B cell (primary cell): Measurements from ENCODE around the gene ADAMTS14. TPM values are rescaled to one million over a fixed set of nuclear protein-coding genes. Genes with fewer than 3 reads are reported as not detected.

Source experiments
- ATAC-seq: fragments of 200-7000 bp; cut with Tn5 transposase; one replicate; pipeline ENCODE4 v1.10.0; 2021; ENCODE audit warnings: low read depth, mild to moderate bottlenecking, moderate number of reproducible peaks, moderate library complexity
- CTCF ChIA-PET: fragments of 350-600 bp; sonication (Branson Sonifier 250); formaldehyde crosslinking; loops from one replicate; lab custom pipeline; 2021; ENCODE audit warnings: antibody characterized with exemption, inconsistent platforms; lab: Charles Lee
- POLR2A ChIA-PET: fragments of 350-600 bp; sonication (Branson Sonifier 250); formaldehyde crosslinking; loops from one replicate; lab custom pipeline; 2021; ENCODE audit warnings: antibody characterized with exemption; lab: Charles Lee
- DNase-seq: peaks from one replicate; pipeline ENCODE4 v3.0.0; 2013
- H2AFZ ChIP-seq: 2 replicates; pipeline ENCODE4 v1.6.1; 2012; ENCODE audit warnings: mild to moderate bottlenecking, low read depth, low read length; ENCODE audit not compliant: insufficient read depth, poor library complexity, severe bottlenecking
- H3K27ac ChIP-seq, 2 donors: 1 replicate in 1 of 2; 2 replicates in 1 of 2; pipeline ENCODE4 v1.5.1; 2012 to 2013; ENCODE audit warnings: low read length in 2 of 2, mild to moderate bottlenecking in 2 of 2, moderate library complexity in 1 of 2
- H3K27me3 ChIP-seq, 4 experiments: fragments of 200-600 bp in 1 of 4; sonication (generic) in 1 of 4; replicated peaks in 1 of 4; 1 replicate in 2 of 4; 2 replicates in 2 of 4; pipeline versions ENCODE4 v1.6.1 to v1.7.0; 2013 to 2016; ENCODE audit warnings: low read length in 3 of 4, mild to moderate bottlenecking in 2 of 4, mixed read lengths in 1 of 4, moderate library complexity in 1 of 4; ENCODE audit not compliant: insufficient read depth in 4 of 4, control insufficient read depth in 3 of 4; ENCODE audit errors: control extremely low read depth in 1 of 4
- H3K36me3 ChIP-seq, 2 experiments: replicated peaks in 1 of 2; 1 replicate in 1 of 2; 2 replicates in 1 of 2; pipeline versions ENCODE4 v1.6.1 to v1.7.1; 2013; ENCODE audit warnings: low read length in 1 of 2; ENCODE audit not compliant: insufficient read depth in 2 of 2, control insufficient read depth in 1 of 2; ENCODE audit errors: control extremely low read depth in 1 of 2, extremely low read depth in 1 of 2
- H3K4me1 ChIP-seq, 2 donors: fragments of 200-600 bp in 1 of 2; sonication (generic) in 1 of 2; 1 replicate in 1 of 2; 2 replicates in 1 of 2; pipeline versions ENCODE4 v1.5.1 to v1.6.1; 2013 to 2017; ENCODE audit warnings: low read length in 2 of 2; ENCODE audit not compliant: control insufficient read depth in 2 of 2, insufficient read depth in 2 of 2
- H3K4me2 ChIP-seq: replicated peaks from 2 replicates; pipeline ENCODE3; 2012; ENCODE audit warnings: mild to moderate bottlenecking, low read depth, low read length; ENCODE audit not compliant: poor library complexity, severe bottlenecking
- H3K4me3 ChIP-seq, 5 experiments: fragments of 200-600 bp in 1 of 5; sonication (generic) in 1 of 5; 1 replicate in 3 of 5; 2 replicates in 2 of 5; pipeline versions ENCODE4 v1.5.1 to v1.7.0; 2011 to 2016; ENCODE audit warnings: low read length in 4 of 5, mild to moderate bottlenecking in 4 of 5, low read depth in 2 of 5, control low read depth in 1 of 5, moderate library complexity in 1 of 5; ENCODE audit not compliant: insufficient read depth in 1 of 5; ENCODE audit errors: control extremely low read depth in 1 of 5, extremely low read depth in 1 of 5
- H3K79me2 ChIP-seq: fragments of 200-600 bp; sonication (generic); one replicate; pipeline ENCODE4 v1.6.0; 2016; ENCODE audit warnings: low read length; ENCODE audit not compliant: control insufficient read depth, insufficient read depth
- H3K9ac ChIP-seq: fragments of 200-600 bp; sonication (generic); 2 replicates; pipeline ENCODE4 v1.6.1; 2017; ENCODE audit warnings: mild to moderate bottlenecking, low read length, moderate library complexity
- H3K9me3 ChIP-seq, 3 donors: one replicate each; pipeline versions ENCODE4 v1.6.1 to v1.7.1; 2013; ENCODE audit warnings: low read length in 2 of 3; ENCODE audit not compliant: control insufficient read depth in 2 of 3, insufficient read depth in 1 of 3; ENCODE audit errors: control extremely low read depth in 1 of 3
- H4K20me1 ChIP-seq: 2 replicates; pipeline ENCODE4 v1.6.0; 2012; ENCODE audit warnings: mild to moderate bottlenecking, low read length; ENCODE audit not compliant: insufficient read depth, control insufficient read depth, poor library complexity, severe bottlenecking
- H3K27ac Mint-ChIP-seq: one replicate; pipeline ENCODE4 v1.8.0; 2021; ENCODE audit warnings: mixed read lengths
- H3K27me3 Mint-ChIP-seq: one replicate; pipeline ENCODE4 v1.8.0; 2021; ENCODE audit warnings: mixed read lengths
- H3K4me1 Mint-ChIP-seq: one replicate; pipeline ENCODE4 v1.8.0; 2021; ENCODE audit warnings: mixed read lengths
- H3K4me3 Mint-ChIP-seq: one replicate; pipeline ENCODE4 v1.8.0; 2021; ENCODE audit warnings: mixed read lengths
- H3K9me3 Mint-ChIP-seq: one replicate; pipeline ENCODE4 v1.8.0; 2022; ENCODE audit warnings: mixed read lengths; ENCODE audit not compliant: insufficient read depth
- EZH2 ChIP-seq: IDR thresholded peaks from 2 replicates; pipeline ENCODE4 v1.6.1; 2012; ENCODE audit warnings: borderline replicate concordance, low read depth, mild to moderate bottlenecking, moderate library complexity, low read length; ENCODE audit not compliant: insufficient read depth, poor library complexity, severe bottlenecking
- WGBS: methylation state at CpG from one replicate; pipeline ENCODE4 v1.1.5; 2013; ENCODE audit warnings: missing lambda C conversion rate; ENCODE audit not compliant: insufficient coverage; 5-methylcytosine and 5-hydroxymethylcytosine counted together
- intact Hi-C: fragments of 100-400 bp; cut with micrococcal nuclease; formaldehyde crosslinking; loops from one replicate; pipeline ENCODE4 v1.10.0; 2022
- polyA plus RNA-seq: library from polyadenylated mRNA; depleted of rRNA; stranded (reverse); fragments of >200 nt; gene quantifications from 2 replicates; pipeline ENCODE4 v1.2.3, GENCODE V29; 2012
- total RNA-seq, 2 donors: library from RNA; stranded (reverse); fragments of 120-200 nt in 1 of 2; gene quantifications; 1 replicate in 1 of 2; 2 replicates in 1 of 2; pipeline versions ENCODE4 v1.2.3 to v1.2.4, GENCODE V29; 2013 to 2022
- TF ChIP-seq, protein P1 (sequence below): fragments of 200-600 bp; IDR thresholded peaks from one replicate; pipeline ENCODE4 v1.8.0; 2022; ENCODE audit warnings: antibody characterized with exemption, mild to moderate bottlenecking

ADAMTS14 gene
- total and polyA plus RNA-seq, 2 donors (not counting 1 experiment from before 2014, with no cell fraction given) = not detected

DNA sequence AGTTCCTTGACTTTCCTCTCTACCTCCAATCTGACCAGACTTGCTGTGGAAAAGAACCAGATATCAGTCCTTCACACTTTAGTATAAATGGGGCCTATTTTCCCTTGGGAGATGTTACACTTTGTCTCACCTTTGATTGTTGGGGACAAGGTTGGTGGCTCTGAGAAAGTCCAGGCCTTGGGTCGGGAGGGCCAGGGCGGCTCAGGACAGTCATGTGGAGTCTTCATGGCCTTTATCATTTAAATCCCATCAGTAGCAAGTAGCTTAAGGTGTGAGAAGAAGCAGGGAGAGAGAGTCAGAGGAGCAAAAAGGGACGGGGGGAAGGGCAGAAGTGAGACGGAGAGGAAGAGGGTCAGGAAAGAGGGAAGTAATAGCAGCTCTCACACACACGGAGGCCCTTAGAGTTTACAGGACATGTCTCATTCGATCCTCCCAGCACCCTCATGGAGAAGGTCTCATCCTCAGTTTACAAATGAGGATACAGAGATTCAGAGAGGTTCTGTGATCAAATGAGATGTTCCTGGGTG lies 72.4 kb downstream of the ADAMTS14 start:
- no peaks in the 10 kb centered on the region for H3K36me3 ChIP-seq
- intact Hi-C loops = no loop called here
- DNase-seq = no peak
- TF ChIP-seq, protein P1, sequence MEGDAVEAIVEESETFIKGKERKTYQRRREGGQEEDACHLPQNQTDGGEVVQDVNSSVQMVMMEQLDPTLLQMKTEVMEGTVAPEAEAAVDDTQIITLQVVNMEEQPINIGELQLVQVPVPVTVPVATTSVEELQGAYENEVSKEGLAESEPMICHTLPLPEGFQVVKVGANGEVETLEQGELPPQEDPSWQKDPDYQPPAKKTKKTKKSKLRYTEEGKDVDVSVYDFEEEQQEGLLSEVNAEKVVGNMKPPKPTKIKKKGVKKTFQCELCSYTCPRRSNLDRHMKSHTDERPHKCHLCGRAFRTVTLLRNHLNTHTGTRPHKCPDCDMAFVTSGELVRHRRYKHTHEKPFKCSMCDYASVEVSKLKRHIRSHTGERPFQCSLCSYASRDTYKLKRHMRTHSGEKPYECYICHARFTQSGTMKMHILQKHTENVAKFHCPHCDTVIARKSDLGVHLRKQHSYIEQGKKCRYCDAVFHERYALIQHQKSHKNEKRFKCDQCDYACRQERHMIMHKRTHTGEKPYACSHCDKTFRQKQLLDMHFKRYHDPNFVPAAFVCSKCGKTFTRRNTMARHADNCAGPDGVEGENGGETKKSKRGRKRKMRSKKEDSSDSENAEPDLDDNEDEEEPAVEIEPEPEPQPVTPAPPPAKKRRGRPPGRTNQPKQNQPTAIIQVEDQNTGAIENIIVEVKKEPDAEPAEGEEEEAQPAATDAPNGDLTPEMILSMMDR = no peak
- TF ChIP-seq EZH2 = no peak
- H3K4me3 Mint-ChIP-seq = no peak overlapping the region
- H3K9me3 Mint-ChIP-seq = no peaks in the 10 kb centered on the region
- no peaks in the 10 kb centered on the region for H3K79me2 ChIP-seq
- H3K9ac ChIP-seq = no peak overlapping the region
- no peak for ATAC-seq
- no peaks in the 10 kb centered on the region for H3K9me3 ChIP-seq
- no peak overlapping the region for H3K4me2 ChIP-seq
- no peaks in the 10 kb centered on the region for H3K4me1 Mint-ChIP-seq
- no peak overlapping the region for H2AFZ ChIP-seq
- no peaks in the 10 kb centered on the region for H3K4me1 ChIP-seq
- no peaks in the 10 kb centered on the region for H3K27me3 ChIP-seq
- ChIA-PET CTCF (no interaction called here), POLR2A (no interaction called here)
- no peaks in the 10 kb centered on the region for H4K20me1 ChIP-seq
- H3K27ac Mint-ChIP-seq = no peak overlapping the region
- 70% methylated on average over 2 of the region's 6 CpGs for WGBS
- no peaks in the 10 kb centered on the region for H3K27me3 Mint-ChIP-seq
- H3K4me3 ChIP-seq = no peak overlapping the region
- H3K27ac ChIP-seq = no peak overlapping the region

DNA sequence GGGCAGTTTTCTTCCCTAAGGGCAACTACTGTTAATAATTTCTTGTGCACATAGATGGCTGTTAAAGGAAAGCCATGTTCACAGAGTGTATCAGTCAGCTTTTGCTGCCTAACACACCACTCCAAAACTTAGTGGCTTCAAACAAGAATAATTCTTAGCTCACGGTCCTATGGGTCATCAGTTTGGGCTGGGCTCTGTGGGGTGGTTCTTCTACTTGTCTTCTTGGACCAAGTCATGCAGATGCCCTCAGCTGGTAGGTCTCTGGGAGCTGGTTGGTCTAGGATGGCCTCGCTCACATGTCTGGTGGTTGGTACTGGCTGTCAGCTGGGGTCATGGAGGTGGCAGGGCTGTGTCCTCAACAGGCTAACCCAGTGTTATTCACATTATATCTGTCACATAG lies 73.2 kb downstream of the ADAMTS14 start:
- Histone ChIP-seq H3K9ac (no peak overlapping the region), H3K27me3 (no peaks in the 10 kb centered on the region), H3K4me1 (no peaks in the 10 kb centered on the region), H4K20me1 (no peaks in the 10 kb centered on the region), H3K27ac (no peak overlapping the region), H3K79me2 (no peaks in the 10 kb centered on the region), H3K9me3 (no peaks in the 10 kb centered on the region), H2AFZ (no peak overlapping the region), H3K4me2 (no peak overlapping the region), H3K36me3 (no peaks in the 10 kb centered on the region), H3K4me3 (no peak overlapping the region)
- POLR2A ChIA-PET = no interaction called here
- Mint-ChIP-seq H3K4me1 (no peaks in the 10 kb centered on the region), H3K27ac (no peak overlapping the region), H3K27me3 (no peaks in the 10 kb centered on the region), H3K9me3 (no peaks in the 10 kb centered on the region), H3K4me3 (no peak overlapping the region)
- DNase-seq (no peak), ATAC-seq (no peak)
- no CpG with 5 or more reads among the region's 2 CpGs for WGBS
- CTCF ChIA-PET = no interaction called here
- intact Hi-C loops = no loop called here
- TF ChIP-seq EZH2 = no peak
- TF ChIP-seq, protein P1 = no peak
